RCC 7860 (cell line): ENCODE data around the gene SYT14.
A peak's percentile ranks its signal among the peaks of the same experiment; 100 is the strongest.
"Not testable (repeated sequence)": the region's sequence is repeated elsewhere in the genome, so short reads cannot be mapped to it uniquely, and the experiment has no call there.

Experiments
- DNase-seq: peaks from one replicate; pipeline ENCODE4 v3.0.0-alpha.2; 2015; ENCODE audit warnings: low spot score
- FAIRE-seq: peaks from 2 replicates; lab custom pipeline; 2012; peaks lifted over from hg19 to GRCh38; lab: Jason Lieb, UNC

The SYT14 gene

GRCh38 chr1:209937996-209938959, at the start of gene SYT14:
Gene SYT14 (plus strand): TSS chr1:209938217. CDS start chr1:209938265, 48 bp downstream.
- FAIRE-seq = no peak
- no peak for DNase-seq

GRCh38 chr1:209888291-209889076, 49.5 kb upstream of the SYT14 start:
- not testable (repeated sequence) for FAIRE-seq

DNA sequence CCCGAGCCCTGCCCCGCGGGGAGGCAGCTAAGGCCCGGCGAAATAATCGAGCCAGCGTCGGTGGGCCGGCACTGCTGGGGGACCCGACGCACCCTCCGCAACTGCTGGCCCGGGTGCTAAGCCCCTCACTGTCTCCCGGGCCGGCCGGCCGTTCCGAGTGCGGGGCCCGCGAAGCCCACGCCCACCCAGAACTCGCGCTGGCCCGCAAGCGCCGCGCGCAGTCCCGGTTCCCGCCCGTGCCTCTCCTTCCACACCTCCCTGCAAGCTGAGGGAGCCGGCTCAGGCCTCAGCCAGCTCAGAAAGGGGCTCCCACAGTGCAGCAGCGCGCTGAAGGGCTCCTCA, 49.0 kb upstream of the SYT14 start:
- no peak for FAIRE-seq
- DNase-seq = no peak

More at GRCh38 chr1:209888291-209889076, 49.5 kb upstream of the SYT14 start:
- not testable (repeated sequence) for DNase-seq

DNA sequence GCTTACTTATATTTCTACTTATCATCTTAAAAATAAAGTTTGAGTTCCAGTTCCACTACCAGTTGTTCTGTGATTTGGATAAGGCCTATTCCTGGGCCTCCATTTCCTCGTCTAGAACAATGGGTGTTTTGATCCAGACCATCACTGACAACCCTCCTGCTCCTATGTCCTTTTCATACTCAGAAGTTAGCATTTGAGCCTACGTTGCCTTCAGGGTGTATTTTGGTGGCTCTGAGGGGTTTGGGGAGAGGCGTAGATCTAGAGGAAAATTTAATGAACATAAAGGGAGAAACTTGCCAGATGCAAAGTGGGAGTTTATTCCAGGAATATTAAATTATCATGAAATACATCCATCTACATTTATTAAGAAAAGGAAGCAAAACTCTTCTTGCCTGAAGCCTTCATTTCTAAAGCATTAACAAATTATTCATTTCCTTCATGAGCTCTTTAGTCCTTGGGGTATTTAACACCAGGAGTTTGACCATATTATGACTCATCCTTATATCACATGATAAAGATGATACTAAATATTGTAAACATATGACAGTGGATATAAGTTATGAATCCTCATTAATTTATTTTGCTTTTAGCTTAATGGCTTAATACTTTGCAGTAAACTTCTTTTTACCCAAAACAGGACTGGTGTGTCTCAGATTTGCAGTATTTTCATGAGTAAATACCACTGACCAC, 47.2 kb upstream of the SYT14 start:
- DNase-seq (no peak), FAIRE-seq (peak; percentile 64)

- DNase-seq (no peak), FAIRE-seq (no peak)
Observed at GRCh38 chr1:209893751-209894150, 44.3 kb upstream of the SYT14 start.

GRCh38 chr1:209895709-209896108, 42.3 kb upstream of the SYT14 start:
- DNase-seq = peak; percentile 94
- peak; percentile 91 for FAIRE-seq

DNA sequence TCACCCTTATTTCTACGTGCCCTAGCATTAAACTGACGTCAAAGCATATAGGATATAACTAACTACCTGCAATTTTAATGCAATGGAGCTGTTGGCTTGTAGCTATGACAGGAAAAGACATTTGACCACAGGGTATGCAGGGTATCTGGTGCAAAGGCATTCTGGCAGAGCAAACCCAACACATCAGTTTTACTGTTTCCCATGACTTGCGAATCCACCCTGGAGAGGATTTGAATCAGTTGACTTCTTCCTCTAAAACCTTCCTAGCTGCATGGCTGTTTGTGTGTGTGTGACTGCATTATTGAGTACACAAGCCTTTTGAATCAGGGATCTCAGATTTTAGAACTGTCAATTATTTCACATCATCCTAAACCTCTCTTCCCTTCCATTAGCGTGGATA, 41.7 kb upstream of the SYT14 start:
- DNase-seq (peak; percentile 65), FAIRE-seq (no peak)

- not testable (repeated sequence) for DNase-seq
Observed at GRCh38 chr1:209898271-209898670, 39.7 kb upstream of the SYT14 start.

GRCh38 chr1:209898851-209899250, 39.2 kb upstream of the SYT14 start:
- DNase-seq, FAIRE-seq: not testable (repeated sequence)

More at GRCh38 chr1:209898271-209898670, 39.7 kb upstream of the SYT14 start:
- not testable (repeated sequence) for FAIRE-seq

DNA sequence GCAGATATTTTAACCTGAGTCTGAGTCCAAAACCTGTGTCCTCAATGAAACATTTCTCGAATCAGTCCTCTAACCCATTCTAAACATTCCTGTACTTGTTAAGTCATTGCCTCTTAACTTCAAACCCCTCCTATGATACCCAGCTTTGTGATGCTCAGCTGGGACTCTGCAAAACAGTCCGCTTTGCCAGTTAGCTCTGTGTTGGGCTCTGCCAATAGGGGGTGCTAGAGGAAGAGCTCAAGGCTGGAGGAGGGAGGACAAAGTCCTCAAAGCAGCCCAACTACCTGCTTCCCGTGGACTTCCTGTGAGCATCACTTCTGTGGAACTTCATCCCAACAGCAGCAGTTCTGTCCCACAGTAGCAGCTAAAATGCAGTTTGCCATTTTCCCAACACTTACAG, 38.1 kb upstream of the SYT14 start:
- DNase-seq (no peak), FAIRE-seq (no peak)

DNA sequence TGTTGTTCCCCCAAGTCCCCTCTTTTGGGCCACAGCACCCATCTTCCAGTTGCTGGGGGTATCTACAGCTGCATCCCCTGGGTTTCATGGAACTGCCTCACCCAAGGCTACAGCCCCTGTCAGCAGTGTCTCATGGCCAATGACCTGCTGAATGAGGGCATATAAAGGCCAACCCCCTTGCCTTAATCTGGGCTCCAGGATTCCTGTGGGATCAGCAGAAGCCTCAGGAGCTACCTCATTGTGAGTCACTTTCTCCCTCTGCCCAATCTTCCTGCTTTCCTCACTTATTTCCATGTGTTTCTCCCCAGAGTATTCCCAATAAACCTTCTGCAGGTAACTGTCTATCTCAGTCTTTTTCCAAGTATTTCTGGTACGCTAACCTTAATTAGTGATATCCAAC, 37.3 kb upstream of the SYT14 start:
- peak; percentile 87 for DNase-seq
- peak; percentile 93 for FAIRE-seq

GRCh38 chr1:209901211-209901610, 36.8 kb upstream of the SYT14 start:
- FAIRE-seq (no peak), DNase-seq (no peak)

- FAIRE-seq = not testable (repeated sequence)
- peak; percentile 40 for DNase-seq
Observed at GRCh38 chr1:209904774-209905173, 33.2 kb upstream of the SYT14 start.

DNA sequence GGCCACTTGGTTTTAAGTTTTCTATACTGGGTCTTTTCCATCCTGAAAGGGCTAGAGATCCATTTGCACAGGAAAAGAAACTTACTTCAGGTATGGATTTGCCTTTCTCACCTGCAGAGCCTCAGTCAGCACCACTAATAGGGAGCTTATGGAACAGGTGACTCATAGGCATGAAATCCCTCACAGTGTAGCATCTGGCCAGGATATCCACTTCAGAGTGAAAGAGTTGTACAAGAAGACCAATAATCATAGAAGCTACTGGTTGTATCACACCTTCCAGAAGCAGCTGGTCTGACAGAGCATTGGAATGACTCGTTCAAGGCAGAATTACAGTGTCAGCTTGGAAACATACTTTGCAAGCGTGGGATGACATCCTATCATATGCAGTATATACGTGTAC, 26.3 kb upstream of the SYT14 start:
- FAIRE-seq = no peak
- no peak for DNase-seq

GRCh38 chr1:209912306-209912705, 25.7 kb upstream of the SYT14 start:
- no peak for FAIRE-seq

DNA sequence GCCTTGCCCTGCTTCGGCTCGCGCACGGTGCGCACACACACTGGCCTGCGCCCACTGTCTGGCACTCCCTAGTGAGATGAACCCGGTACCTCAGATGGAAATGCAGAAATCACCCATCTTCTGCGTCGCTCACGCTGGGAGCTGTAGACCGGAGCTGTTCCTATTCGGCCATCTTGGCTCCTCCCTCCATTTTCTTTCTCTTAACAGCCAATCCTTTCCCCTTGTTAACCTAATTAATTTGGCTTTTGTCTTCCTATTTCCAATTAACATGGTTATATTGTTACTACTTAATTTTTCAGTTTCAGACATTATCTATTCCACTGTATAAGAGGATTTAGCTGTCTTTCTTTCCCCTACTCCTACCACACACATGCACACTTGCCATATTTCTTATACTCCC, 18.4 kb upstream of the SYT14 start:
- FAIRE-seq, DNase-seq: not testable (repeated sequence)

More at GRCh38 chr1:209912306-209912705, 25.7 kb upstream of the SYT14 start:
- DNase-seq = no peak

DNA sequence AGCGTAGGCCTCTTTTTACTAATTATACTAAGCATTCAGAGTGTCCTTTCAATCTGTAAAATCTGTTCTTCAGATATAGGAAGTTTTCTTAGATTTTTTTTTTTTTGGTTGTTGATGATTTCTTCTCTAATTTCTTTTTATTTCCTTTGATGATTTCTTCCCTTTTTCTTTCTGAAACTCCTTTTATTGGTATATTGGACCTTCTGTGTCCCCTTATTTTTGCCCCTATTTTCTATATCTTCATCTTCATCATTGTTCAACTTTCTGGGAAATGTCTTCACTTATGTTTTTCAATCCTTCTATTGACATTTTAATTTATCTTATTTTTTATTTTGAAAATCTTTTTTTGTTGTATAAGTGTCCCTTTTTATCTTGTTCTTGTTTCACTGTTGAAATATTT, 17.2 kb upstream of the SYT14 start:
- FAIRE-seq = no peak
- DNase-seq = no peak

DNA sequence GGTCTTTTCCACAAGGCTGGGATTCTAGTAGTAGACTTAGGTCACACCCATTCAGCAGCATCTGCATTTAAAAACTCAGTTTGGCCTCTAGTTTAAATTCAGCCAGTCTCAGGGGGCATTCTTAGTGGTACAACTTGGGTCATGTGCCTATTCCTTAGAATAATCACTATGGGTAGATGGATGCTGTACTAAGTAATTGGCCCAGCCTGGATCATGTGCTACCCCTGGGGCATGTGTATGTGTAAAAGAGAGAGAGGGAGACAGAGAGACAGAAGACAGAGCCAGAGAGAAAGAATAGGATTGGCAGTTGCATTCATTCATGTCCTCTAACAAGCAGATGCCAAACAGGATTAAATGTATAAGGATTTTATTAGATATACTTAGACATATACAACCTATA, 13.6 kb upstream of the SYT14 start:
- no peak for DNase-seq
- no peak for FAIRE-seq

- peak; percentile 19 for DNase-seq
- peak; percentile 63 for FAIRE-seq
Observed at GRCh38 chr1:209926045-209926444, 12.0 kb upstream of the SYT14 start.

DNA sequence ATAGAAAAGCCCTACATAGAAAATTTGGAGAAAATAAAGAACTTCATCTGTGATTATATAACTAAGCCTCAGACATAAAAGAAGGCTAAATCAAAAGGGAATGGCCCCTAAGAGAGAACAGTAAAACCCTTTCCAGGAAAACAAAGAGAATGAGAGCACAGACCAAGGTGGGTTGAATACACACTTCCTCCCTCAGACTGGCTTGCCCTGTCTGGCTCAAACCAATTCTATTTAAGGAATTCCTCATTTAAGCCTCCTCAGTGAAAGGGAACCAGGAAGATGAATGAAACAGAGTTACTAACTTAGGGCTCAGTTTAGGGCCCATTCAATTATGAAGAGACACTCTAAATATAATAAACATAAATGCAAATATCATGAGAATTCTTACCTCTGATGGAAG, 10.6 kb upstream of the SYT14 start:
- FAIRE-seq = no peak

DNA sequence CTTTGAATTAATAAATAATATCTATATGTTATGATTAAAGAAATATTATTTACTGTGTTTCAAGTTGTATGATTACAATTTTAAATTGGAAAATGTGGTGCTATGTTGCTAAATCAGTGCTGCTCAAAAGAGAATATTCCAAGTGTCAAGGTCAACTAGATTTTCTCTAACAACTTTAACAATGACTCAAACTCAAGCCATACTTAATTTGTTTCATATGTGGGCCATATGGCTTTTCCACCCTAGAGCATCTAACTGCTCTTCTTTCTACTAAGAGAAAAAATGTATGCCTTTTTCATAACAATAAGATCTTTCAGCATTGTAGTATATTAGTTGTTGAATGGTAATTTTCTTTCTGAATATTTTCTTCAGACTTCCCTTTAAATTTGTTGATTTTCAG, 8.3 kb upstream of the SYT14 start:
- DNase-seq (no peak), FAIRE-seq (no peak)

More for the DNA sequence above, 10.6 kb upstream of the SYT14 start:
- DNase-seq = no peak
